Endothelial cell (in vitro differentiated cells): ENCODE results near the gene RPH3AL. TPM values are rescaled to one million over a fixed set of nuclear protein-coding genes. Genes with fewer than 3 reads are reported as not detected.

Experiments
- DNase-seq: peaks from one replicate; pipeline ENCODE4 v3.0.0; 2021; ENCODE audit warnings: low spot score
- H3K27ac Mint-ChIP-seq: one replicate; pipeline ENCODE4 v1.8.0; 2021; ENCODE audit warnings: mixed read lengths, inconsistent platforms; ENCODE audit not compliant: unreplicated experiment
- H3K27me3 Mint-ChIP-seq: one replicate; pipeline ENCODE4 v1.8.0; 2021; ENCODE audit warnings: mild to moderate bottlenecking, moderate library complexity, mixed read lengths, inconsistent platforms; ENCODE audit not compliant: unreplicated experiment
- H3K36me3 Mint-ChIP-seq: one replicate; pipeline ENCODE4 v1.8.0; 2021; ENCODE audit warnings: mild to moderate bottlenecking, low read depth, mixed read lengths, inconsistent platforms; ENCODE audit not compliant: unreplicated experiment
- H3K4me1 Mint-ChIP-seq: one replicate; pipeline ENCODE4 v1.8.0; 2021; ENCODE audit warnings: mild to moderate bottlenecking, mixed read lengths, inconsistent platforms; ENCODE audit not compliant: unreplicated experiment
- H3K4me3 Mint-ChIP-seq: one replicate; pipeline ENCODE4 v1.8.0; 2021; ENCODE audit warnings: mild to moderate bottlenecking, mixed read lengths, inconsistent platforms; ENCODE audit not compliant: unreplicated experiment
- H3K9me3 Mint-ChIP-seq: one replicate; pipeline ENCODE4 v1.8.0; 2021; ENCODE audit warnings: mixed read lengths, inconsistent platforms; ENCODE audit not compliant: unreplicated experiment
- CTCF ChIP-seq: fragments of 200-600 bp; sonication (generic); IDR thresholded peaks from one replicate; pipeline ENCODE4 v1.5.0; 2021; ENCODE audit warnings: antibody characterized with exemption; ENCODE audit not compliant: unreplicated experiment
- long read RNA-seq: library from polyadenylated mRNA; unstranded; transcript quantifications from one replicate; pipeline ENCODE4 v2.0.0, GENCODE V29; 2020; ENCODE audit not compliant: unreplicated experiment
- total RNA-seq: library from RNA; stranded (reverse); fragmentation: NEBNext Ultra II Directional; extraction: Animal tissue kit (Norgen Biotek cat#: 25700); gene quantifications from one replicate; pipeline ENCODE4 v1.2.1, GENCODE V29; 2021; ENCODE audit not compliant: unreplicated experiment

The RPH3AL gene
- 3.4 TPM for total RNA-seq
- long read RNA-seq, result 0 reads

- no peaks in the 10 kb centered on the region for H3K9me3 Mint-ChIP-seq
- peaks cover 14% of the 10 kb centered on the region for H3K27me3 Mint-ChIP-seq
- no peak for TF ChIP-seq CTCF
- peaks cover 20% of the 10 kb centered on the region for H3K4me1 Mint-ChIP-seq
- no peak within 1 kb of the TSS for H3K27ac Mint-ChIP-seq
- H3K4me3 Mint-ChIP-seq, result no peak within 1 kb of the TSS
- DNase-seq, result no peak
- H3K36me3 Mint-ChIP-seq, result peaks cover 16% of the 10 kb centered on the region
These were observed at the start of gene RPH3AL for GRCh38 chr17:352421-353212. Gene RPH3AL (minus strand): TSS chr17:352807. CDS start chr17:327543, 25,264 bp downstream.

GRCh38 chr17:400257-400656 lies 47.6 kb upstream of the RPH3AL start:
- Mint-ChIP-seq H3K4me3 (no peak overlapping the region), H3K4me1 (no peaks in the 10 kb centered on the region), H3K9me3 (peaks cover 4% of the 10 kb centered on the region), H3K36me3 (peaks cover 9% of the 10 kb centered on the region), H3K27ac (no peak overlapping the region), H3K27me3 (peaks cover 4% of the 10 kb centered on the region)
- TF ChIP-seq CTCF, result no peak
- no peak for DNase-seq

- Mint-ChIP-seq H3K4me1 (no peaks in the 10 kb centered on the region), H3K27ac (no peak overlapping the region), H3K27me3 (no peaks in the 10 kb centered on the region), H3K36me3 (no peaks in the 10 kb centered on the region), H3K9me3 (no peaks in the 10 kb centered on the region), H3K4me3 (no peak overlapping the region)
- DNase-seq, result no peak
- no peak for TF ChIP-seq CTCF
These were observed 44.2 kb upstream of the RPH3AL start for GRCh38 chr17:396788-397187.

- H3K27ac Mint-ChIP-seq, result no peak overlapping the region
- TF ChIP-seq CTCF, result no peak
- no peak overlapping the region for H3K4me3 Mint-ChIP-seq
- DNase-seq, result no peak
- H3K9me3 Mint-ChIP-seq, result no peaks in the 10 kb centered on the region
- no peaks in the 10 kb centered on the region for H3K27me3 Mint-ChIP-seq
- no peaks in the 10 kb centered on the region for H3K36me3 Mint-ChIP-seq
- H3K4me1 Mint-ChIP-seq, result no peaks in the 10 kb centered on the region
These were observed 43.4 kb upstream of the RPH3AL start for GRCh38 chr17:395974-396373.

- Mint-ChIP-seq H3K4me1 (no peaks in the 10 kb centered on the region), H3K36me3 (no peaks in the 10 kb centered on the region), H3K9me3 (no peaks in the 10 kb centered on the region), H3K27me3 (no peaks in the 10 kb centered on the region), H3K4me3 (no peak overlapping the region), H3K27ac (no peak overlapping the region)
- no peak for TF ChIP-seq CTCF
- DNase-seq, result no peak
These were observed 42.6 kb upstream of the RPH3AL start for GRCh38 chr17:395179-395578.
